HG03196 (cell line): ENCODE results near the gene ODAD3.

ENCODE experiments used
- ATAC-seq: cut with Tn5 transposase; IDR thresholded peaks from one replicate; pipeline ENCODE4 v1.9.1; 2021; ENCODE audit not compliant: unreplicated experiment

Gene ODAD3

GRCh38 chr19:11377756-11378155, 57.2 kb downstream of the ODAD3 start:
- ATAC-seq: no peak

GRCh38 chr19:11377237-11377636, 57.7 kb downstream of the ODAD3 start:
- ATAC-seq: no peak

DNA sequence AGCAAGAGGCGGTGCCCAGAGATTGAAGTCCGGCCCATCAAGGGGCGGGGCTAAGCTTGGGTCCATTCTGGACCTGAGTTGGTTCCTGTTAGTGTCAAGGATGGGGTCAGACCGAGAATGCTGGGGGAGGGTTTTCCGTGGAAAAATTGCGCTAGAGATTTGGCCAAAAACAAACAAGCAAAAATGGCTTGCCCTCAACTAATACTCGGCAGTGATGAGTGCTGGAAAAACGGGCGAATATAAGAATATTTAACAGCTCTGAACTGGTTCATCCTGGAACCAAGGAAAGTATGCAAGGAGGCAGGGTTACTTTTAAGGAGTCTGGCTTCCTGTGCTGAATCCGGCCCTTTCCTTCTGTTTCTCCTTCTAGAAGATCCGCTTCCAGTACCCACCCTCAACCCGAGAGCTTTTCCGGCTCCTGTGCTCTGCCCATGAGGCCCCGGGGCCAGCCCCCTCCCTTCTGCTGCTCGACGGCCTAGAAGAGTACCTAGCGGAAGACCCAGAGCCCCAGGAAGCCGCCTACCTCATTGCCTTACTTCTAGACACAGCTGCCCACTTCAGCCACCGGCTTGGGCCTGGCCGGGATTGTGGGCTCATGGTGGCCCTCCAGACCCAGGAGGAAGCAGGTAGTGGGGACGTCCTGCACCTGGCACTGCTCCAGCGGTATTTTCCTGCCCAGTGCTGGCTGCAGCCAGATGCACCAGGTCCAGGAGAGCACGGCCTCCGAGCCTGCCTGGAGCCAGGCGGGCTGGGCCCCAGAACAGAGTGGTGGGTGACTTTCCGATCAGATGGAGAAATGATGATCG, 59.6 kb downstream of the ODAD3 start:
- peak; percentile 26 for ATAC-seq

DNA sequence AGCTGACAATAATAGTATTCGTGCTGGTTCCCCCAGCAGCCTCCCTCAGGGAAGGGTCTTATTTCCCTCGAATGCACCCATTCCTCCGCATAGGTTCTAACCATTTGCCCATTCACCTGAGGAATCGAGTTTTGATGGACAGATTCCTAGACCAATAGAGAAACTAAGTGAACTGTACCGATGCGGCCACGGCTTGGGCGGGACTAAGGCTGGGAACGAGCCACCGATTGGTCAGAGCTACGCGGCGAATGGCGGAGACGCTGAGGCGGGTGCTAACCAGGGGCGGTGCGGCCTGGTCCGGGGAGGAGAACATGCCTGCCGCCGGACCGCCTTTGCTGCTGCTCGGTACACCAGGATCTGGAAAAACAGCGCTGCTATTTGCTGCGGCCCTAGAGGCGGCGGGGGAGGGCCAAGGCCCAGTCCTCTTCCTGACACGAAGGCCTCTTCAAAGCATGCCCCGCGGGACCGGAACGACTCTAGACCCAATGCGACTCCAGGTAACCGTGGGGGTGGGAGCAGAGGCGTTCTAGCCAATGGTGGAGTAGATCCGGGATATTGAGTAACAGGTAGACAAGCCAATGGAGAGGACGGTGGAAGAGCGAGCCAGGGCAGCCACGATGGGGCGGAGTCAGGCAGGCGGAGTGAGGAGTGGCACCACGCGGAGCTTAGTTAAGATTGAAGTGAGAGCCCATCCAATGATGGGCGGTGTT, 60.3 kb downstream of the ODAD3 start, which contains the start of gene SWSAP1:
SWSAP1 (plus strand) TSS at position 234 of the 710 bp plus-strand sequence; CDS start at position 249, 15 bp downstream.
- peak; percentile 87 for ATAC-seq

- ATAC-seq: no peak
Observed at GRCh38 chr19:11373885-11374432, 61.0 kb downstream of the ODAD3 start.

DNA sequence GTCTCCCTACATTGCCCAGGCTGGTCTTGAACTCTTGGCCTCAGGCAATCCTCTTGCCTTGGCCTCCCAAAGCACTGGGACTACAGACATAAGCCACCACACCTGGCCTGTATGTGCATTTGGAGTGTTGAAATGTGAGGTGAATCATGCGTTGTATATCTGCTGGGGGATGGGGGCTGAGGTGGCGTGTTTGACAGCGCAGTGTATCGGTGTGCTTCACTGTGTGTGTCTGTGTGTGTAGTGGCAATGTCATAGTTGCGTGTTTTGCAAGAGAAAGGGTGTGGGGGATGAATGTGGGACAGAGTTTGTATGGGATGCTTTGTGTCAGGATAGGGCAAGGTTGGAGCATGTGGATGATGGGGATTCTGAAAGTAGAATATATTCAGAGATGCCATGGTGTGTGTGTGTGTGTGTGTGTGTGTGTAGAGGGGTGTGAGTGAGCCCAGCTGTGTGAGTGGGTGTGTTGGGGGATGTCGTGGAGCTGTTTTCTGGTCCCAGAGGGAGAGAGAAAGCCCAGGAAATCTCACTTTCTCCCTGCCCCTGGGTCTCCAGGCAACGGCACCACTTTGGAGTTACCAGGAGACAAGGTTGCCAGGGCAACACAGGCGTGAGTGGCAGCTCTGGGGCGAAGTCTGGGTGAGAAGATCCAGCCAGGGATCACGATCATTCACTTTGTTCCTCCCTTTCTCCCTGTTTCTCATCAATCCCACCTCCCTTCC, 61.6 kb downstream of the ODAD3 start:
- no peak for ATAC-seq

- ATAC-seq: no peak
Observed at GRCh38 chr19:11370744-11371143, 64.2 kb downstream of the ODAD3 start.
